ENCODE measurements around the gene C2CD3. TPM values are rescaled to one million over a fixed set of nuclear protein-coding genes. Genes with fewer than 3 reads are reported as not detected.
A peak's percentile ranks its signal among the peaks of the same experiment; 100 is the strongest.

Gene C2CD3
- total and polyA plus RNA-seq, 9 of the 15 experiments (the other 6 are each of a cell fraction or from before 2014, with no cell fraction given): 4.4 to 20.2 (median 15.4) TPM

- DNase-seq (ENCODE audit: extremely low read depth in 1 of 4, low spot score in 3 of 4) (no peak), FAIRE-seq (no peak), ATAC-seq (no peak)
- Histone ChIP-seq H4K20me1 (replicated peaks; ENCODE audit: control insufficient read depth, insufficient read depth, low read length) (peaks cover 6% of the 10 kb centered on the region), H3K27ac (ENCODE audit: extremely low read depth, low read depth, low read length) (no peak overlapping the region), H3K4me2 (ENCODE audit: insufficient read depth, low read length) (no peak overlapping the region), H3K36me3 (ENCODE audit: control insufficient read depth, insufficient read depth, low read length) (no peaks in the 10 kb centered on the region; the same call in 2 of the 3 replicates), H3K4me3 (no peak overlapping the region), H3K9me3 (replicated peaks; ENCODE audit: control insufficient read depth, insufficient read depth, low read depth, low read length) (no peaks in the 10 kb centered on the region), H3K9me1 (ENCODE audit: control insufficient read depth, insufficient read depth, low read length) (no peaks in the 10 kb centered on the region), H3K79me2 (ENCODE audit: control insufficient read depth, insufficient read depth, low read length) (no peaks in the 10 kb centered on the region), H3K4me1 (replicated peaks in 1 of 2; ENCODE audit: control insufficient read depth in 2 of 2, insufficient read depth in 2 of 2, low read length in 2 of 2) (peaks cover 21 to 22% of the 10 kb centered on the region in 2 experiments; a peak in 4 of 5 replicates), H2AFZ (ENCODE audit: low read depth, low read length) (no peak overlapping the region), H3K27me3 (ENCODE audit: control insufficient read depth in 2 of 2, insufficient read depth in 2 of 2, low read length in 2 of 2) (no peaks in the 10 kb centered on the region), H3K9ac (ENCODE audit: insufficient read depth in 1 of 2, low read depth in 2 of 2, low read length in 2 of 2) (no peak overlapping the region)
- TF ChIP-seq NR2C2 (CRISPR knock-in tag; IDR thresholded peaks at IDR 0.05) (no peak), NR2C2 (tag; IDR thresholded peaks at IDR 0.05) (0 out of 2 replicates have a peak, but pooled peaks have one; percentile 6), NONO (IDR thresholded peaks at IDR 0.05; ENCODE audit: low read depth in 2 of 2, low read length in 1 of 2) (no peak)
- in situ Hi-C loops (cut with MboI): no loop called here
- 89% methylated on average over 9 of the region's 9 CpGs for WGBS (ENCODE audit: insufficient coverage, low coverage, missing lambda C conversion rate)
- intact Hi-C loops (cut with micrococcal nuclease): no loop called here
- ChIA-PET CTCF (ENCODE audit: low intra/inter-chr PET ratio) (no interaction called here), POLR2A (interaction anchor here (0.6 kb wide), 1 partner anchor 224 kb away, joined by 3 read pairs; no protein-coding TSS in a partner anchor)
- no TSS peak for BruUV-seq (replicated peaks)
Observed at GRCh38 chr11:74018331-74019005, 152.3 kb downstream of the C2CD3 start.

- POLR2A ChIA-PET: interaction anchor here (0.6 to 1.2 kb wide), 2 partner anchors 10 to 55 kb away, joined by 3 read pairs; no protein-coding TSS in a partner anchor
- Histone ChIP-seq H3K4me3 (no peak overlapping the region), H3K27ac (ENCODE audit: extremely low read depth, low read depth, low read length) (no peak overlapping the region), H3K79me2 (ENCODE audit: control insufficient read depth, insufficient read depth, low read length) (no peaks in the 10 kb centered on the region), H3K27me3 (ENCODE audit: control insufficient read depth in 2 of 2, insufficient read depth in 2 of 2, low read length in 2 of 2) (no peaks in the 10 kb centered on the region), H3K9me1 (ENCODE audit: control insufficient read depth, insufficient read depth, low read length) (no peaks in the 10 kb centered on the region), H2AFZ (ENCODE audit: low read depth, low read length) (no peak overlapping the region), H3K4me1 (replicated peaks in 1 of 2; ENCODE audit: control insufficient read depth in 2 of 2, insufficient read depth in 2 of 2, low read length in 2 of 2) (peaks cover 29% of the 10 kb centered on the region in 2 experiments; a peak in 4 of 5 replicates), H4K20me1 (replicated peaks; ENCODE audit: control insufficient read depth, insufficient read depth, low read length) (peaks cover 6% of the 10 kb centered on the region), H3K4me2 (ENCODE audit: insufficient read depth, low read length) (no peak overlapping the region), H3K36me3 (ENCODE audit: control insufficient read depth, insufficient read depth, low read length) (no peaks in the 10 kb centered on the region; the same call in 2 of the 3 replicates), H3K9ac (ENCODE audit: insufficient read depth in 1 of 2, low read depth in 2 of 2, low read length in 2 of 2) (no peak overlapping the region), H3K9me3 (replicated peaks; ENCODE audit: control insufficient read depth, insufficient read depth, low read depth, low read length) (no peaks in the 10 kb centered on the region)
- CTCF ChIA-PET (ENCODE audit: low intra/inter-chr PET ratio): no interaction called here
- in situ Hi-C loops (cut with MboI): no loop called here
- DNase-seq (ENCODE audit: extremely low read depth in 1 of 4, low spot score in 3 of 4) (no peak), ATAC-seq (no peak), FAIRE-seq (no peak)
- intact Hi-C loops (cut with micrococcal nuclease): no loop called here
- WGBS (ENCODE audit: insufficient coverage, low coverage, missing lambda C conversion rate): 79% methylated on average over 3 of the region's 3 CpGs
- BruUV-seq (replicated peaks): no TSS peak
- TF ChIP-seq SAFB2 (IDR thresholded peaks at IDR 0.05; ENCODE audit: borderline replicate concordance, low read depth, low read length, severe bottlenecking) (no peak), PHB (CRISPR knock-in tag; IDR thresholded peaks at IDR 0.05) (no peak), ZNF511 (CRISPR knock-in tag; IDR thresholded peaks at IDR 0.05) (no peak), ZNF165 (CRISPR knock-in tag; IDR thresholded peaks at IDR 0.05; ENCODE audit: borderline replicate concordance) (no peak), STAT6 (CRISPR knock-in tag; IDR thresholded peaks at IDR 0.05) (no peak), TCFL5 (CRISPR knock-in tag; conservative IDR thresholded peaks at IDR 0.05) (no peak), NELFE (IDR thresholded peaks at IDR 0.05; ENCODE audit: insufficient read depth, insufficient read length) (no peak), RBM34 (IDR thresholded peaks at IDR 0.05; ENCODE audit: borderline replicate concordance, insufficient read depth, low read length) (no peak), PHF8 (IDR thresholded peaks at IDR 0.05; ENCODE audit: borderline replicate concordance, low read length) (no peak)
Observed at GRCh38 chr11:74017631-74018030, 153.2 kb downstream of the C2CD3 start.
